Hematopoietic multipotent progenitor cell treated with erythropoietin and hydrocortisone succinate and interleukin-3 and kit ligand, for 8 days (in vitro differentiated cells): ENCODE results near the gene MATN4.

ENCODE experiments used
- DNase-seq: peaks from one replicate; pipeline ENCODE4 v3.0.0-alpha.2; 2015

Gene MATN4

DNA sequence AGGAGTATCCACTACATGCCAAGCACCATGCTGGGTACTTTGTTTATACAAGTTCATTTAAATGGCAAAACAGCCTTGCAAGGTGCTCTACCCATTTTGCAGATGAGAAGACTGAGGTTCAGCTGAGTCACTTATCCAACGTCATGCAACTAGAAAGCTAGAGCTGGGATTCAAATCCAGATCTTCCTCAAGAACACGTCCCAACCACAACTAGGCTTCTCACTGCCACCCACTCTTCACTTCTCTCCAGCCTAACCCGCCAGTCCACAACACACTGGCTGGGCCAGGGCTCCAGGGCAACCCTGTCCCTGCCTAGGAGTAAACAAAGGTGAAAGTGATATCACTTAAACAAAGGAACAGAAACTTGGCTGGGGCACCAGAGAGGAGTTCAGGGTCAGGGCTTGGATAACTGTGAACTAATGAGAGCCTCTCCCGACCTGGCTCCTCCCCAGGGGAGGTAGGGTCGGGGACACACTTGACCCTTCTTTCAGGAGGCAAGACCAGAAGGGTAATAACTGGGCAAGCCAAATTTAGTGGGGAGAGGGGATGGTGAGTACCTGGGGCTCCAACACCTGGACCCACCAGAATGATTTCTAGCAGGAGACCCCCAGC lies 32.2 kb upstream of the MATN4 start:
- peak; percentile 30 for DNase-seq

DNA sequence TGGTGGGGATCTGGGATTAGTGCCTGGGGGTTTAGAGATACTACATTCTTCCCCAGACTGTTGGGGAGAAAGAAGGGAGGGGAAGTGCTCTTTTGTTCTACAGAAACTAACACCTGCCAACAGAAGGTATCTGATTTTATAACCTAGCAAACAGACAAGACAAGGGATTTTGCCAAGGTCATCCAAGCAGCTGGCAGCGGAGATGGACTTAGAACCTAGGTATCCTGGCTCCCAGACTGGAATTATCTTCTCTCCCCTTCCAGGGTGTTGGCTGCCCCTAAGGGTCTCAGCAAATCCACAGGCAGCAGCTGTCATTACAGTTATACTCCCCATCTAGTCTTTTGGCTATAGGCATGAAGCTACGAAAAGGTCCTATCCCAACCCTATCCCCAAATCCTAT lies 31.7 kb upstream of the MATN4 start:
- no peak for DNase-seq

DNA sequence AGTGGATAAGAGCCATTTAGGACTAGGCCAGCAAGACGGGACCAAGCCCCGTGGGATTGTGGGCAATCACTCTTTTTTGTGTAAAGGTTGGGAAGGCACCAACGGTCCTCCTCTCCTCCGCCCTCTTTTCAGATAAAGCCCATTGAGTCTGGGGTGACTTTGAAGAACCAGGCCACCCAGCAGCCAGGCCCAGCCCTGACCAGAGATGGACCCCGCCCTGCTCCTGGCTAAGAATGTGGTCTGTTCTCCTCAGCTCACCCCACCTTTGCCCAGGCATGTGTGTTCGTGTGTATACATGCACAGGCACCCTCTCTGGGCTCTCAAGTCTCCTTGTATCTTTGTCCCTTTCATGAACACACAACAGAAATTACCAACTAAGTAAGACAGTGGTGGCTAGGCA lies 31.0 kb upstream of the MATN4 start:
- peak; percentile 90 for DNase-seq

GRCh38 chr20:45338121-45339030 lies 30.3 kb upstream of the MATN4 start:
- DNase-seq: no peak

GRCh38 chr20:45337367-45338120 lies 29.4 kb upstream of the MATN4 start:
- DNase-seq: peak; percentile 76

- DNase-seq: no peak
Observed at GRCh38 chr20:45336530-45337366, 28.6 kb upstream of the MATN4 start.

DNA sequence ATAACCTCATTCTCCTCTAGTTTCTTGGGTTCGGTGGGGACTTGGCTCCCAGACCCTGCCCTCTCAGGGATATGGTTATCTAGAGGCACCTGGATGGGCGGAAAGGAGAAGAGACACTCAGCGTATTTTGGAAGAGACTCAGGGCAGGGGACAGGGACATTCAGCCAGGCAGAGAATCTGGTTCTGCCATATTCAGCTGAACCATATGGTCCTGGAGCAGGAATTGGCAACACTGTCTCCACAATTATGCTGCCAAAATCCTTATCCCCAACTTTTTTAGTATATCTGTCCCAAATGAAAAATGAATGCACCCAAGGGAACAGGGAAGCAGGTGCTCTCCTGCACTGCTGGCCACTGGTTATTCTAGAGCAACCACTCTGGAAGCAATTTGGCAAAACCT lies 22.4 kb upstream of the MATN4 start:
- no peak for DNase-seq

DNA sequence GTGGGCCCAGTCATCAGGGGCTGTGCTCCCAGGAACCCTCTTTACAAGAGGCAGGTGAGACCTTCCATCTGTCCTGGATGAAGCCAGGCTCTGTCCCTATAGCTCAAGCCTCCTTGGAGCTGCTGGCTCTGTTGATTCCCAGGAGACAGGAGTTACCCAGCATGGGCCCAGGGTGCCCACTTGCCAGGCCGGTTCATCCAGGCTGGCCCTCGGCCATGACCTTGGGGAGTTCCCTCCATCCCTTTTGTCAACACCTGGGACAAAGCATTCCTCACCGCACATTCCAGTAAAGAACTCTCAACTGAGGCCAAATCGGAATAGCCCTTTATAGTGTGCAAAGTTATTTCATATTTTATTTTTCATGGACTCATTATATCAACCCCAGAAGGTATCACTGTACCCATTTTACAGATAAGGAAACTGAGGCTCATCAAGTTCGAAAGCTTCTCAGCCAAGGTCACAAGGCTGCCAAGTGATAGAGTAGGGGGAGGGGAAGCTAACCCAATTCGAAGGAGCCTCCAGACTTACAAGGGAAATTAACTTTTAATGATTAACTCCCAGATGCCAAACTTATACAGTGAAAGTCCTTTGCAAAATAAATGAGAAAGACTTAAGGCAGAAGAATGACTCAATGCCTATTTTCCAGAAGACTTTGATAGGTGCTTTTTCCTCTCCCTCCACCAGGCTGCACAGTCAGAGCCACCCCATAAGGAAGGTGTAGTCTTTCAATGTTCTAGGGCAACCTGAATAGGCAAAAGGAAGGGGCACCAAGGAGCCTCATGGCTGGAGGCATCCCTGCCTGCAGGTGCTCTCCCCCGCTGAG lies 21.6 kb upstream of the MATN4 start:
- no peak for DNase-seq

- DNase-seq: no peak
Observed at GRCh38 chr20:45328451-45328850, 20.4 kb upstream of the MATN4 start.

DNA sequence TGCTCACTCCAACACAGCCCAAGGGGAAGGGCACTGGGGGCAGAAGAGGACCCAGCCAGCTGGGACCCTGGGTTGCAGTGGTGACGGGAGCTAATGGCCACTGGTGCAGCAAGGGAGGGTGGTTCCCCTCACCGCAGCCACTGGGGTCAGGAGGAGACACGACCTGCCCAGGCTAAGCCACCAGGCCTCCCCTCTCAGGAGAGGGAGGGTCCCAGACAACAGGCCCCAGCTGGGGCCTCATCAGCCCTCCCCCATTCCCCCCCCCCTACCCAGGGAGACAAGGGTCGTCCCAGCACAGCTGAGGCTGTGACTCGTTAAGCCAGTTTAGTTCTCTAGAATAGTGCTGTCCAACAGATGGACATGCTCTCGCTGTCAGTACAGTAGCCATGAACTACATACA lies 17.3 kb upstream of the MATN4 start:
- DNase-seq: no peak

- no peak for DNase-seq
Observed at GRCh38 chr20:45323731-45324130, 15.6 kb upstream of the MATN4 start.

GRCh38 chr20:45322952-45323383 lies 14.9 kb upstream of the MATN4 start:
- DNase-seq: peak; percentile 89

DNA sequence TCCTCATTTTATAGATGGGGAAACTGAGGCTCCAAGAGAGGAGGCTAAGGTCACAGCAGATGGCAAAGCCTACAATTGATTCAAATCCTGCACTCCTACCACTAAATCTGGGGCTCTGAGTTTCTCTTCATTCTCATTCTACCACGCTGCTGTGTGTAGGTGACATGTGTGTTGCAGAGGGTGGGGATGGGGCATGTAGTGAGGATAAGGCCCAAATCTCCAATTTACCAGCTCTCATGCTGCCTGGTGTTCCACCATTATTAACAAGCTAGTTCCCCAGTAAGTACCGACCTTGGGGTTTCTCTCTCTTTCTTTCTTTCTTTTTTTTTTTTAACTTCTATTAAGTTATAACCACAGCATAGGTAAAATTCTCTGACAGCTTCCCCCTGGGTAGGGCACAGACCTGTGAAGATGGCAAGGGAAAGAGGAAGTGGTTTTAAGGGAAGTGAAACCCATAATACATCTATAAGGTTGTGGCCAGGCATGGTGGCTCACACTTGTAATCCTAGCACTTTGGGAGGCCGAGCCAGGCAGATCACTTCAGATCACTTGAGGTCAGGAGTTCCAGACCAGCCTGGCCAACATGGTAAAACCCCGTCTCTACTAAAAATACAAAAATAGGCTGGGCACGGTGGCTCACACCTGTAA lies 13.0 kb upstream of the MATN4 start:
- DNase-seq: no peak

GRCh38 chr20:45318948-45319347 lies 10.8 kb upstream of the MATN4 start:
- DNase-seq: no peak

GRCh38 chr20:45318386-45318939 lies 10.4 kb upstream of the MATN4 start:
- no peak for DNase-seq

GRCh38 chr20:45317826-45318225 lies 9.7 kb upstream of the MATN4 start:
- no peak for DNase-seq

- no peak for DNase-seq
Observed at GRCh38 chr20:45316150-45317080, 8.3 kb upstream of the MATN4 start.

- DNase-seq: no peak
Observed at GRCh38 chr20:45315672-45316071, 7.6 kb upstream of the MATN4 start.

GRCh38 chr20:45313943-45314342 lies 5.8 kb upstream of the MATN4 start:
- no peak for DNase-seq
